ENCODE results near the gene PHACTR1. TPM values are rescaled to one million over a fixed set of nuclear protein-coding genes. Genes with fewer than 3 reads are reported as not detected.

Gene PHACTR1
- total RNA-seq, 2 experiments from 2014 or later: 1.3 to 2.3 TPM

GRCh38 chr6:12976366-12976765, 259.8 kb downstream of the PHACTR1 start:
- TF ChIP-seq CTCF (IDR thresholded peaks at IDR 0.05): no peak
- ATAC-seq (ENCODE audit: poor library complexity): no peak
- Histone ChIP-seq H3K27ac (ENCODE audit: low read depth in 1 of 2, low read length in 2 of 2) (no peak overlapping the region), H3K36me3 (ENCODE audit: insufficient read depth, low read length) (no peaks in the 10 kb centered on the region), H3K27me3 (ENCODE audit: control insufficient read depth in 1 of 2, insufficient read depth in 2 of 2, low read length in 2 of 2) (peaks cover 0 to 2% of the 10 kb centered on the region in 2 experiments), H3K4me1 (ENCODE audit: insufficient read depth, low read length) (no peaks in the 10 kb centered on the region), H3K9me3 (ENCODE audit: control insufficient read depth in 1 of 2, insufficient read depth in 1 of 2, low read length in 2 of 2) (no peaks in the 10 kb centered on the region), H3K4me3 (ENCODE audit: low read length) (no peak overlapping the region)
- Mint-ChIP-seq H3K27ac (no peak overlapping the region), H3K9me3 (no peaks in the 10 kb centered on the region), H3K4me1 (ENCODE audit: low read depth) (no peaks in the 10 kb centered on the region), H3K27me3 (no peaks in the 10 kb centered on the region), H3K36me3 (ENCODE audit: low read depth) (no peaks in the 10 kb centered on the region), H3K4me3 (no peak overlapping the region)
- intact Hi-C loops (cut with DNase I, micrococcal nuclease): no loop called here
- no peak for DNase-seq
- ChIA-PET CTCF (no interaction called here), POLR2A (no interaction called here)

DNA sequence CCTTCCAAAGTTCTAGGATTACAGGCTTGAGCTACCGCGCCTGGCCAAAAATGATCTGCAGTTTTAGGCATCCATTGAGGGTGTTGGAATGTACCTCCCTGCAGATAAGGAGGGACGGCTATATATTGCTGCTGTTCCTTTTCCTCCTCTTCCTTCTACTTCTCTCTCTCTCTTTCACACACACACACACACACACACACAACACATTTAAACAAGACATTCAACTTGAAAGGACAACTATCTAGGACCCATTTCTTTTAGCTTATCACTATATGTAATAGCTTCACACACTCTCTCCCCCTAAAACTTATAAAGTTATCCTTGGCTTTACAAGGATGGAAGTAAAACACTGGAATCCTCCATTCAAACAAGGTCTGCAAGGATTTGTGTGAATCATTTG, 260.6 kb downstream of the PHACTR1 start:
- ChIA-PET POLR2A (no interaction called here), CTCF (no interaction called here)
- DNase-seq (no peak), ATAC-seq (ENCODE audit: poor library complexity) (no peak)
- Mint-ChIP-seq H3K9me3 (no peaks in the 10 kb centered on the region), H3K4me3 (no peak overlapping the region), H3K27ac (no peak overlapping the region), H3K36me3 (ENCODE audit: low read depth) (no peaks in the 10 kb centered on the region), H3K27me3 (peaks cover 4% of the 10 kb centered on the region), H3K4me1 (ENCODE audit: low read depth) (no peaks in the 10 kb centered on the region)
- H3K4me1 ChIP-seq (ENCODE audit: insufficient read depth, low read length): no peaks in the 10 kb centered on the region
- TF ChIP-seq CTCF (IDR thresholded peaks at IDR 0.05): no peak
- H3K4me3 ChIP-seq (ENCODE audit: low read length): no peak overlapping the region
- intact Hi-C loops (cut with DNase I, micrococcal nuclease): no loop called here
- peaks cover 0 to 3% of the 10 kb centered on the region in 2 experiments for H3K9me3 ChIP-seq (ENCODE audit: control insufficient read depth in 1 of 2, insufficient read depth in 1 of 2, low read length in 2 of 2)
- no peaks in the 10 kb centered on the region for H3K36me3 ChIP-seq (ENCODE audit: insufficient read depth, low read length)
- no peak overlapping the region for H3K27ac ChIP-seq (ENCODE audit: low read depth in 1 of 2, low read length in 2 of 2)
- no peaks in the 10 kb centered on the region for H3K27me3 ChIP-seq (ENCODE audit: control insufficient read depth in 1 of 2, insufficient read depth in 2 of 2, low read length in 2 of 2)

DNA sequence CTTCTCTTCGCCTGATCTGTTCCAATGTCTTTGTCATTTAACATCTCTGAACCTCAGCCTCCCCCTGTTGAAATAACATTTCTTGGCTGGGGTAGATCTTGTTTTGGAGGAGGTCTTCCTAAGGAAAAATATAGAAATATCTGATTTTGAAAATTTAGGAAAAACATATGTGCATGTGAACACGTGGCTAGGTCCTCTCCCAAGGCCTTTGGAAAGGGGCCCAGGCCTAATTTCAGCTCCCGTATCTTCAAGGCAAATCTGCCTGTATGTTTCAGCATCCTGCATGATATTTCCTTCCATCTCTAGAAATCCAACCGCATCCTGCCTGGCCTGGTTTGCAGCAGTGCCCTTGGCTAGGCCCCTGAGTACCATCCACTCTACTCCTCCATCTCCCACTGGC, 261.2 kb downstream of the PHACTR1 start:
- no peak for DNase-seq
- no peaks in the 10 kb centered on the region for H3K27me3 ChIP-seq (ENCODE audit: control insufficient read depth in 1 of 2, insufficient read depth in 2 of 2, low read length in 2 of 2)
- Mint-ChIP-seq H3K27me3 (peaks cover 5% of the 10 kb centered on the region), H3K9me3 (no peaks in the 10 kb centered on the region), H3K36me3 (ENCODE audit: low read depth) (no peaks in the 10 kb centered on the region), H3K27ac (no peak overlapping the region), H3K4me1 (ENCODE audit: low read depth) (no peaks in the 10 kb centered on the region), H3K4me3 (no peak overlapping the region)
- no peak for TF ChIP-seq CTCF (IDR thresholded peaks at IDR 0.05)
- POLR2A ChIA-PET: no interaction called here
- H3K27ac ChIP-seq (ENCODE audit: low read depth in 1 of 2, low read length in 2 of 2): no peak overlapping the region
- intact Hi-C loops (cut with DNase I, micrococcal nuclease): no loop called here
- ATAC-seq (ENCODE audit: poor library complexity): no peak
- H3K36me3 ChIP-seq (ENCODE audit: insufficient read depth, low read length): no peaks in the 10 kb centered on the region
- CTCF ChIA-PET: no interaction called here
- H3K4me1 ChIP-seq (ENCODE audit: insufficient read depth, low read length): no peaks in the 10 kb centered on the region
- H3K4me3 ChIP-seq (ENCODE audit: low read length): no peak overlapping the region
- peaks cover 0 to 5% of the 10 kb centered on the region in 2 experiments for H3K9me3 ChIP-seq (ENCODE audit: control insufficient read depth in 1 of 2, insufficient read depth in 1 of 2, low read length in 2 of 2)

Measured in CD4-positive, alpha-beta T cell (primary cell).